ENCODE data around the gene RSAD2.
"Not testable (repeated sequence)": the region's sequence is repeated elsewhere in the genome, so short reads cannot be mapped to it uniquely, and the experiment has no call there.

Gene RSAD2

GRCh38 chr2:6893876-6894482 lies 16.4 kb downstream of the RSAD2 start:
- Mint-ChIP-seq H3K27me3 (no peaks in the 10 kb centered on the region), H3K27ac (no peak overlapping the region), H3K4me1 (ENCODE audit: low read depth in 2 of 2) (peaks cover 0 to 1% of the 10 kb centered on the region in 2 donors), H3K4me3 (no peak overlapping the region), H3K36me3 (ENCODE audit: insufficient read depth) (peaks cover 6% of the 10 kb centered on the region), H3K9me3 (no peaks in the 10 kb centered on the region)
- ATAC-seq (replicated peaks) (no peak), DNase-seq (no peak)

- H3K4me1 Mint-ChIP-seq (ENCODE audit: low read depth in 2 of 2), result peaks cover 1 to 3% of the 10 kb centered on the region in 2 donors
- H3K27ac Mint-ChIP-seq, result no peak overlapping the region
- peaks cover 6% of the 10 kb centered on the region for H3K36me3 Mint-ChIP-seq (ENCODE audit: insufficient read depth)
- no peak overlapping the region for H3K4me3 Mint-ChIP-seq
- DNase-seq (no peak), ATAC-seq (replicated peaks) (peak; percentile 49)
- H3K9me3 Mint-ChIP-seq, result peaks cover 0 to 2% of the 10 kb centered on the region in 2 donors
- H3K27me3 Mint-ChIP-seq, result no peaks in the 10 kb centered on the region
These were observed 19.6 kb downstream of the RSAD2 start for GRCh38 chr2:6896930-6897759.

- not testable (repeated sequence) for H3K27me3 Mint-ChIP-seq; DNase-seq; ATAC-seq (replicated peaks); H3K9me3 Mint-ChIP-seq; H3K36me3 Mint-ChIP-seq (ENCODE audit: insufficient read depth); H3K4me3 Mint-ChIP-seq; H3K27ac Mint-ChIP-seq
- H3K4me1 Mint-ChIP-seq (ENCODE audit: low read depth in 2 of 2), result peaks cover 12 to 23% of the 10 kb centered on the region in 2 donors
These were observed 25.0 kb downstream of the RSAD2 start for GRCh38 chr2:6902581-6902980.

- H3K27ac Mint-ChIP-seq, result no peak overlapping the region
- H3K4me1 Mint-ChIP-seq (ENCODE audit: low read depth in 2 of 2), result peaks cover 36 to 54% of the 10 kb centered on the region in 2 donors
- ATAC-seq (replicated peaks) (no peak), DNase-seq (no peak)
- H3K27me3 Mint-ChIP-seq, result no peaks in the 10 kb centered on the region
- H3K9me3 Mint-ChIP-seq, result peaks cover 0 to 7% of the 10 kb centered on the region in 2 donors
- no peak overlapping the region for H3K4me3 Mint-ChIP-seq
- H3K36me3 Mint-ChIP-seq (ENCODE audit: insufficient read depth), result no peaks in the 10 kb centered on the region
These were observed 28.1 kb downstream of the RSAD2 start for GRCh38 chr2:6905668-6906067.

GRCh38 chr2:6906165-6906741 lies 28.7 kb downstream of the RSAD2 start:
- Mint-ChIP-seq H3K9me3 (peaks cover 0 to 7% of the 10 kb centered on the region in 2 donors), H3K27ac (no peak overlapping the region), H3K36me3 (ENCODE audit: insufficient read depth) (no peaks in the 10 kb centered on the region), H3K4me1 (ENCODE audit: low read depth in 2 of 2) (peaks cover 40 to 60% of the 10 kb centered on the region in 2 donors), H3K27me3 (no peaks in the 10 kb centered on the region), H3K4me3 (no peak overlapping the region)
- no peak for ATAC-seq (replicated peaks)
- no peak for DNase-seq

GRCh38 chr2:6908291-6908690 lies 30.7 kb downstream of the RSAD2 start:
- Mint-ChIP-seq H3K4me3 (no peak overlapping the region), H3K27ac (peak overlapping the region; percentile 36 to 90), H3K36me3 (ENCODE audit: insufficient read depth) (no peaks in the 10 kb centered on the region), H3K27me3 (no peaks in the 10 kb centered on the region), H3K9me3 (peaks cover 0 to 2% of the 10 kb centered on the region in 2 donors), H3K4me1 (ENCODE audit: low read depth in 2 of 2) (peaks cover 52 to 73% of the 10 kb centered on the region in 2 donors)
- DNase-seq (no peak), ATAC-seq (replicated peaks) (no peak)

GRCh38 chr2:6909431-6910385 lies 32.1 kb downstream of the RSAD2 start:
- Mint-ChIP-seq H3K9me3 (no peaks in the 10 kb centered on the region), H3K36me3 (ENCODE audit: insufficient read depth) (no peaks in the 10 kb centered on the region), H3K27ac (peak overlapping the region; percentile 36 to 90), H3K4me1 (ENCODE audit: low read depth in 2 of 2) (peaks cover 61 to 83% of the 10 kb centered on the region in 2 donors), H3K27me3 (no peaks in the 10 kb centered on the region), H3K4me3 (peak overlapping the region; percentile 46 to 74)
- peak; percentile 24 to 51 (median 26) for DNase-seq
- ATAC-seq (replicated peaks), result peak; percentile 98

GRCh38 chr2:6911721-6912120 lies 34.1 kb downstream of the RSAD2 start:
- Mint-ChIP-seq H3K27ac (peak overlapping the region; percentile 76 to 90), H3K9me3 (no peaks in the 10 kb centered on the region), H3K36me3 (ENCODE audit: insufficient read depth) (no peaks in the 10 kb centered on the region), H3K4me3 (peak overlapping the region; percentile 43 to 49), H3K4me1 (ENCODE audit: low read depth in 2 of 2) (peaks cover 59 to 82% of the 10 kb centered on the region in 2 donors), H3K27me3 (no peaks in the 10 kb centered on the region)
- no peak for DNase-seq
- ATAC-seq (replicated peaks), result no peak

- no peaks in the 10 kb centered on the region for H3K9me3 Mint-ChIP-seq
- no peak for DNase-seq
- no peaks in the 10 kb centered on the region for H3K27me3 Mint-ChIP-seq
- no peak for ATAC-seq (replicated peaks)
- H3K4me1 Mint-ChIP-seq (ENCODE audit: low read depth in 2 of 2), result peaks cover 47 to 63% of the 10 kb centered on the region in 2 donors
- peak overlapping the region; percentile 33 to 35 for H3K27ac Mint-ChIP-seq
- peak overlapping the region in 1 of 2 donors; percentile 20 for H3K4me3 Mint-ChIP-seq
- peaks cover 4% of the 10 kb centered on the region for H3K36me3 Mint-ChIP-seq (ENCODE audit: insufficient read depth)
These were observed 36.0 kb downstream of the RSAD2 start for GRCh38 chr2:6913415-6914157.

- H3K27ac Mint-ChIP-seq, result no peak overlapping the region
- H3K36me3 Mint-ChIP-seq (ENCODE audit: insufficient read depth), result peaks cover 8% of the 10 kb centered on the region
- no peak overlapping the region for H3K4me3 Mint-ChIP-seq
- peaks cover 46 to 60% of the 10 kb centered on the region in 2 donors for H3K4me1 Mint-ChIP-seq (ENCODE audit: low read depth in 2 of 2)
- ATAC-seq (replicated peaks) (no peak), DNase-seq (no peak)
- no peaks in the 10 kb centered on the region for H3K27me3 Mint-ChIP-seq
- H3K9me3 Mint-ChIP-seq, result no peaks in the 10 kb centered on the region
These were observed 37.3 kb downstream of the RSAD2 start for GRCh38 chr2:6914828-6915227.

GRCh38 chr2:6915399-6915798 lies 37.8 kb downstream of the RSAD2 start:
- Mint-ChIP-seq H3K9me3 (no peaks in the 10 kb centered on the region), H3K4me1 (ENCODE audit: low read depth in 2 of 2) (peaks cover 47 to 57% of the 10 kb centered on the region in 2 donors), H3K4me3 (no peak overlapping the region), H3K27ac (no peak overlapping the region), H3K27me3 (no peaks in the 10 kb centered on the region), H3K36me3 (ENCODE audit: insufficient read depth) (peaks cover 8% of the 10 kb centered on the region)
- ATAC-seq (replicated peaks) (no peak), DNase-seq (no peak)

GRCh38 chr2:6916224-6916623 lies 38.6 kb downstream of the RSAD2 start:
- DNase-seq (no peak), ATAC-seq (replicated peaks) (no peak)
- peaks cover 44 to 55% of the 10 kb centered on the region in 2 donors for H3K4me1 Mint-ChIP-seq (ENCODE audit: low read depth in 2 of 2)
- peak overlapping the region; percentile 69 to 70 for H3K4me3 Mint-ChIP-seq
- no peaks in the 10 kb centered on the region for H3K27me3 Mint-ChIP-seq
- peak overlapping the region in 1 of 2 donors; percentile 49 for H3K27ac Mint-ChIP-seq
- no peaks in the 10 kb centered on the region for H3K9me3 Mint-ChIP-seq
- H3K36me3 Mint-ChIP-seq (ENCODE audit: insufficient read depth), result peaks cover 8% of the 10 kb centered on the region

Data from effector memory CD8-positive, alpha-beta T cell (primary cell).